Adrenal gland (tissue), 12 donors: ENCODE measurements around the gene MYO5B. TPM values are rescaled to one million over a fixed set of nuclear protein-coding genes. Genes with fewer than 3 reads are reported as not detected.

ENCODE experiments used
- DNase-seq, 7 donors: peaks; one replicate each; pipeline ENCODE4 v3.0.0-alpha.2; 2019 to 2020
- H3K27ac ChIP-seq, 5 donors: fragments of 200-600 bp; sonication (generic) in 4 of 5; 1 replicate in 3 of 5; 2 replicates in 2 of 5; pipeline versions ENCODE4 v1.5.1 to v1.8.0; 2016 to 2020; ENCODE audit warnings: mild to moderate bottlenecking in 1 of 5
- H3K27me3 ChIP-seq: fragments of 200-600 bp; 2 replicates; pipeline ENCODE4 v1.8.0; 2021
- H3K36me3 ChIP-seq, 2 donors: fragments of 200-600 bp; replicated peaks in 1 of 2; 1 replicate in 1 of 2; 2 replicates in 1 of 2; pipeline versions ENCODE4 v1.5.1 to v1.8.0; 2018 to 2022
- H3K4me1 ChIP-seq, 2 donors: fragments of 200-600 bp; replicated peaks in 1 of 2; 1 replicate in 1 of 2; 2 replicates in 1 of 2; pipeline versions ENCODE4 v1.5.1 to v1.8.0; 2018 to 2021
- H3K4me3 ChIP-seq, 4 donors: fragments of 200-600 bp; sonication (generic) in 3 of 4; one replicate each; pipeline ENCODE4 v1.5.1; 2016 to 2018
- H3K9me3 ChIP-seq, 3 donors: fragments of 200-600 bp; sonication (generic) in 1 of 3; replicated peaks in 1 of 3; 1 replicate in 2 of 3; 2 replicates in 1 of 3; pipeline versions ENCODE4 v1.5.1 to v1.8.0; 2016 to 2021
- CTCF ChIP-seq, 6 experiments: fragments of 450-650 bp in 4 of 6; fragments of 200-600 bp in 2 of 6; sonication (generic) in 1 of 6; IDR thresholded peaks; 1 replicate in 5 of 6; 2 replicates in 1 of 6; pipeline versions ENCODE4 v1.5.1 to v1.8.0; 2016 to 2021; ENCODE audit warnings: antibody characterized with exemption in 6 of 6, mild to moderate bottlenecking in 2 of 6, moderate library complexity in 1 of 6
- POLR2A ChIP-seq, 2 donors: fragments of 450-650 bp; IDR thresholded peaks; one replicate each; pipeline ENCODE4 v1.6.1; 2017; ENCODE audit warnings: antibody characterized with exemption in 2 of 2, mild to moderate bottlenecking in 2 of 2, moderate library complexity in 1 of 2
- WGBS, 4 donors: extraction: QIAGEN DNeasy Blood & Tissue Kit in 2 of 4; methylation state at CpG; one replicate each; pipeline versions ENCODE4 v1.1.5 to v1.1.7; 2013 to 2017; 5-methylcytosine and 5-hydroxymethylcytosine counted together
- intact Hi-C, 2 donors: fragments of 100-400 bp; cut with DNase I; formaldehyde crosslinking; loops; one replicate each; pipeline versions ENCODE4 v1.14.1 to v1.15.0; 2022 to 2023
- polyA plus RNA-seq, 3 donors: library from polyadenylated mRNA; stranded (reverse); fragments of 200-250 nt in 2 of 3; fragments of 350-450 nt in 1 of 3; fragmentation: Illumina TruSeq in 1 of 3; extraction: RNeasy Lipid Tissue Mini Kit (QIAGEN cat#74804) in 1 of 3; gene quantifications; one replicate each; pipeline ENCODE4 v1.2.3, GENCODE V29; 2013 to 2014
- total RNA-seq, 9 donors: library from RNA; depleted of rRNA in 4 of 9; stranded (reverse); fragments of >200 nt in 4 of 9; fragments of 120-200 nt in 1 of 9; fragmentation: NEBNext Ultra II Directional in 1 of 9; extraction: Animal tissue kit (Norgen Biotek cat#: 25700) in 1 of 9; gene quantifications; one replicate each; pipeline versions ENCODE4 v1.1.0 to v1.2.4, GENCODE V29; 2013 to 2023
- donor health status: healthy with polysubstance abuse.
- donor health status: Bipolar disorder and iron deficiency.
- donor health status: DM: yes; HTN: yes; CAD: no.
- donor health status: DM: no; HTN: no; CAD: no.
- donor health status: DM: no; HTN: no; CAD: no.
- donor health status: DM: yes; HTN: yes; CAD: no.

Gene MYO5B
- total and polyA plus RNA-seq, 12 donors, result 0.61 to 9.3 (median 2.9) TPM

DNA sequence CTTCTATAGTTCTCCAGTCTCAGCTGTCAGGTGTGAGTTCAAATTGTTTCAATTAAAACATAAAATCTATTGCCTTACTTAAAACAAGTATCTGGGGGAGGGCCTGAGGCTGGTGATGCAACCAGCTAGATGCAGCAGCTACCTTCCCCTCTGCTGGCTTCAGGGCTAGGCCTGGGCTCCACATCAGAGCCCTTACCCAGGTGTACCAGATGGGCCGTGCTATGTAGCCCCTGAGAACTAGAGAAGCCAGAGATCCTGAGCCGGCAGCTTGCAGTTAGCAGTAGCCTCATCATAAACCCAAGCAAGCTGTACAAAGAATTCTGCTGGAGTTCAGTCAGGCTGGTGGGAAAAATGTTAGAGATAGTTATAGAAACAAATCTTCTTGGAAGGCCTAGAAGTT is 284.0 kb downstream of the MYO5B start:
- TF ChIP-seq CTCF (IDR thresholded peaks at IDR 0.05), result no peak
- no peak for TF ChIP-seq POLR2A (IDR thresholded peaks at IDR 0.05)
- DNase-seq, result no peak

GRCh38 chr18:49910019-49910418 is 284.9 kb downstream of the MYO5B start:
- Histone ChIP-seq H3K4me1 (no peaks in the 10 kb centered on the region), H3K4me3 (no peak overlapping the region), H3K9me3 (no peaks in the 10 kb centered on the region), H3K36me3 (no peaks in the 10 kb centered on the region), H3K27me3 (no peaks in the 10 kb centered on the region), H3K27ac (no peak overlapping the region)
- intact Hi-C loops, result no loop called here
- TF ChIP-seq CTCF (IDR thresholded peaks at IDR 0.05), result no peak
- TF ChIP-seq POLR2A (IDR thresholded peaks at IDR 0.05), result no peak
- WGBS, 4 donors, result 81 to 84% (median 83%) methylated on average over 5 of the region's 5 CpGs
- DNase-seq, result no peak

More for the DNA sequence above, 284.0 kb downstream of the MYO5B start:
- intact Hi-C loops, result no loop called here
- Histone ChIP-seq H3K27ac (no peak overlapping the region), H3K9me3 (no peaks in the 10 kb centered on the region), H3K4me1 (no peaks in the 10 kb centered on the region), H3K27me3 (no peaks in the 10 kb centered on the region), H3K4me3 (no peak overlapping the region), H3K36me3 (no peaks in the 10 kb centered on the region)
- 88 to 95% (median 92%) methylated on average over 2 of the region's 2 CpGs for WGBS, 4 donors

DNA sequence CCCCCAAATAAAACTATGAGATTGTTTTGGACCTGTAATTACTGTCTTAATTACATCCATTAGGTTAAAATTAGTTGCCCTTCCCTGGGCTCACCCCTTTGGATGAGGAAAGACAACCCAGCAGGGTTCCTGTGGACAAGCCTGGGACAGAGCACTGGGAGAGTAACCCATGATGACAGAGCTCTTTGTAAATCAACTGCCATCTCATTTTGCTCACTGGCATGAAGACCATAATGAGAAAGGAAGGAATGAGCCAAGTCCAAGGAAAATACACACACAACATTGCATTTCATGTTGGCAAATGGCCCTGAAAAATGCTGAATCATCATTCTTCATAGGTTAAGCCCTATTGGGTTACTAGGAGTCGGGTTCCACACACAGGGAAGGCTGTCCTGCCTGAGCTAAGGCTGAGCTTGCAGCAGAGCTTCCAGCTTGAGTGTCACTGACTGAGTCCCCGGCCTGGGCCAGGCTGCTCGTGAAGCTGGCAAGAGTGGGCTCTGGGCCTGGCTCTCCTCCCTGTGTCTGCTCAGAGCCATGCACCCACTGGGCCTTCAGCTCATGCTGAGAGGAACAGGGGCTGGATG is 287.5 kb downstream of the MYO5B start:
- TF ChIP-seq CTCF (IDR thresholded peaks at IDR 0.05) (no peak), POLR2A (IDR thresholded peaks at IDR 0.05) (no peak)
- 60 to 100% (median 66%) methylated on average over 1 to 3 of the region's 3 CpGs for WGBS, 4 donors
- intact Hi-C loops, result no loop called here

GRCh38 chr18:49905771-49906170 is 289.2 kb downstream of the MYO5B start:
- TF ChIP-seq CTCF (IDR thresholded peaks at IDR 0.05), result no peak
- no peak for TF ChIP-seq POLR2A (IDR thresholded peaks at IDR 0.05)
- 50 to 55% (median 52%) methylated on average over 4 to 5 of the region's 5 CpGs for WGBS, 4 donors
- no peak overlapping the region for H3K27ac ChIP-seq
- intact Hi-C loops, result no loop called here
- H3K9me3 ChIP-seq, result no peaks in the 10 kb centered on the region
- H3K4me3 ChIP-seq, result no peak overlapping the region
- H3K4me1 ChIP-seq, result no peaks in the 10 kb centered on the region
- no peaks in the 10 kb centered on the region for H3K27me3 ChIP-seq
- no peaks in the 10 kb centered on the region for H3K36me3 ChIP-seq
- DNase-seq, result no peak

More for the DNA sequence above, 287.5 kb downstream of the MYO5B start:
- no peak overlapping the region for H3K27ac ChIP-seq
- no peaks in the 10 kb centered on the region for H3K4me1 ChIP-seq
- H3K4me3 ChIP-seq, result no peak overlapping the region
- no peak for DNase-seq
- H3K27me3 ChIP-seq, result no peaks in the 10 kb centered on the region
- no peaks in the 10 kb centered on the region for H3K36me3 ChIP-seq
- H3K9me3 ChIP-seq, result no peaks in the 10 kb centered on the region
